HepG2 (cell line): ENCODE measurements around the gene VPS13C. TPM values are rescaled to one million over a fixed set of nuclear protein-coding genes. Genes with fewer than 3 reads are reported as not detected.

Experiments
- AHR ChIP-seq: IDR thresholded peaks from 2 replicates; pipeline ENCODE4 v1.6.1; 2018; ENCODE audit warnings: missing genetic modification reagents, missing compliant biosample characterization
- GABPA ChIP-seq, 2 experiments: IDR thresholded peaks; 2 replicates each; pipeline ENCODE4 v1.6.1; 2011 to 2016; ENCODE audit warnings: low read depth in 2 of 2, low read length in 1 of 2, missing biosample characterization in 1 of 2, missing genetic modification characterization in 1 of 2
- MAF1 ChIP-seq: sonication (generic); formaldehyde crosslinking; IDR thresholded peaks from 2 replicates; pipeline ENCODE4 v1.5.0; 2020; ENCODE audit warnings: missing genetic modification reagents, borderline replicate concordance
- MIXL1 ChIP-seq: IDR thresholded peaks from 2 replicates; pipeline ENCODE4 v1.6.1; 2016
- NPAS2 ChIP-seq: sonication (generic); formaldehyde crosslinking; IDR thresholded peaks from 2 replicates; pipeline ENCODE4 v1.8.0; 2022; ENCODE audit warnings: mild to moderate bottlenecking, missing genetic modification reagents, borderline replicate concordance
- SIX4 ChIP-seq: sonication (generic); formaldehyde crosslinking; IDR thresholded peaks from 2 replicates; pipeline ENCODE4 v1.4.0; 2020; ENCODE audit warnings: missing genetic modification reagents
- XRCC5 ChIP-seq: fragments of 200-400 bp; formaldehyde crosslinking; optimal IDR thresholded peaks from 2 replicates; pipeline ENCODE3; 2017; ENCODE audit warnings: mild to moderate bottlenecking, low read length
- ZBTB3 ChIP-seq: sonication (generic); formaldehyde crosslinking; IDR thresholded peaks from 2 replicates; pipeline ENCODE4 v1.4.0; 2020; ENCODE audit warnings: low read depth, mild to moderate bottlenecking, moderate library complexity, missing genetic modification reagents, borderline replicate concordance
- ZFP36 ChIP-seq: fragments of 150-350 bp; IDR thresholded peaks from 2 replicates; pipeline ENCODE4 v1.6.1; 2018; ENCODE audit warnings: borderline replicate concordance, low read length, low read depth; ENCODE audit not compliant: partially characterized antibody
- ZNF138 ChIP-seq: sonication (generic); formaldehyde crosslinking; IDR thresholded peaks from 2 replicates; pipeline ENCODE4 v1.5.0; 2020; ENCODE audit warnings: mild to moderate bottlenecking, low read depth, missing genetic modification reagents
- ZNF326 ChIP-seq: sonication (generic); formaldehyde crosslinking; IDR thresholded peaks from 2 replicates; pipeline ENCODE4 v1.4.0; 2020; ENCODE audit warnings: missing genetic modification reagents, borderline replicate concordance
- ZNF34 ChIP-seq: sonication (generic); formaldehyde crosslinking; IDR thresholded peaks from 2 replicates; pipeline ENCODE4 v1.4.0; 2020; ENCODE audit warnings: mild to moderate bottlenecking, missing genetic modification reagents, borderline replicate concordance
- ZNF451 ChIP-seq: sonication (generic); formaldehyde crosslinking; IDR thresholded peaks from 2 replicates; pipeline ENCODE4 v1.5.0; 2020; ENCODE audit warnings: mild to moderate bottlenecking, missing genetic modification reagents
- ZNF83 ChIP-seq: sonication (generic); formaldehyde crosslinking; IDR thresholded peaks from 2 replicates; pipeline ENCODE4 v1.4.0; 2020; ENCODE audit warnings: missing genetic modification reagents, mild to moderate bottlenecking, borderline replicate concordance
- ZSCAN29 ChIP-seq: sonication (generic); formaldehyde crosslinking; conservative IDR thresholded peaks from 2 replicates; pipeline ENCODE4 v1.4.0; 2020; ENCODE audit warnings: mild to moderate bottlenecking, missing genetic modification reagents
- polyA plus RNA-seq, 8 experiments: library from polyadenylated mRNA; depleted of rRNA in 3 of 8; stranded (reverse) in 7 of 8; unstranded in 1 of 8; fragments of >200 nt; fragmentation: Illumina TruSeq in 4 of 8; extraction: Trizol in 4 of 8; gene quantifications; 2 replicates each; pipeline versions ENCODE4 v1.2.1 to v1.2.3, GENCODE V29; 2011 to 2016; ENCODE audit warnings: low read depth in 4 of 8, missing spikeins in 1 of 8, mixed read lengths in 1 of 8; ENCODE audit not compliant: insufficient read depth in 1 of 8
- total RNA-seq, 5 experiments: library from RNA; depleted of rRNA; stranded (reverse); fragments of >200 nt; fragmentation: Illumina TruSeq; extraction: Trizol; gene quantifications; 2 replicates each; pipeline ENCODE4 v1.2.3, GENCODE V29; 2016; ENCODE audit warnings: low read depth in 1 of 5
- TF ChIP-seq, protein P1 (sequence below): sonication (generic); formaldehyde crosslinking; IDR thresholded peaks from 2 replicates; pipeline ENCODE4 v1.4.0; 2020; ENCODE audit warnings: missing genetic modification reagents
- TF ChIP-seq, protein P2 (sequence below): sonication (generic); formaldehyde crosslinking; IDR thresholded peaks from 2 replicates; pipeline ENCODE4 v1.4.0; 2020; ENCODE audit warnings: missing genetic modification reagents
- TF ChIP-seq, protein P3 (sequence below): sonication (generic); formaldehyde crosslinking; IDR thresholded peaks from one replicate; pipeline ENCODE4 v1.5.1; 2020; ENCODE audit warnings: mild to moderate bottlenecking, missing genetic modification reagents; ENCODE audit errors: not compliant biosample characterization

Gene VPS13C
- total and polyA plus RNA-seq, 2 of the 13 experiments (the other 11 are each of a cell fraction or from before 2014, with no cell fraction given) = 10.9 to 26.8 TPM

DNA sequence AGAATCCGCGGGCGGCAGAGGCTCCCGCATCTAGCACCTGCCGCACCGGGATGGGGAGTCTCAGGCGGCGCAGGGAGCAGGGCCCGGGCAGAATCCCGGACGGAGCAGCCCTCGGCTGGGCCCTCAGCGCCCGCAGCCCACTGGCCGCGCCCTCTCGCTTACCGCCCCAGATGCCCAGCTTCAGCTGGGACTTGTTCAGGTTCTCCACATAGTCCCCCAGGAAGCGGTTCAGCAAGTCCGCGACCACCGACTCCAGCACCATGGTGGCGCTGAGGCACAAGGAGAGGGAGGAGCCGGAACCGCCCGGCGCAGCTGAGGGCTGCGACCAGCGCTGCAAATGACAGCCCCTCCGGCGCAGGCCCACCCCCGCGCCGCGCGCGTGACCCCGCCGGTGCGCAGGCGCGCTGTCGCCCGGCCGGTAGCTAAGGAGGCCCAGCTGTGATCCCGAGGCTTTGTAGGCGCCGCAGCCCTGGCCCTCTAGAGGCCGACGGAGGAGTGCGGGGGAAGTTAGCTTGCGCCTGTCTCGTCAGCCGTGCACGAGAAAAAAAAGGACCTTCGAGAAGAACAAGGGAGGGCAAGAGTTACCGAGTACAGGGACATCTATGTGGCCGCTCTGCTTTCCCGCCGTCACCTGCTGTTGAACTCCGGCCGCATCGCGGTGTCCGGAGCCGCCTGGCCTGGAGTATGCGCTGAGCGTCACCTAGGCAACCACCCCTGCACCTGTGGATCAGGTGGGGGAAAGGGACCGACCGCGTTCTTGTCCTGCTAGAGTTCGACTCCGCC is at the start of gene VPS13C (continued):
- no peak for TF ChIP-seq ZFP36
- no peak for TF ChIP-seq ZNF138 (CRISPR knock-in tag)
- TF ChIP-seq ZNF34 (CRISPR knock-in tag) = no peak
- 0 out of 2 replicates have a peak, but pooled peaks have one; percentile 52 for TF ChIP-seq MAF1 (CRISPR knock-in tag)
- no peak for TF ChIP-seq ZNF83 (CRISPR knock-in tag)
- no peak for TF ChIP-seq ZNF326
- TF ChIP-seq, protein P1, sequence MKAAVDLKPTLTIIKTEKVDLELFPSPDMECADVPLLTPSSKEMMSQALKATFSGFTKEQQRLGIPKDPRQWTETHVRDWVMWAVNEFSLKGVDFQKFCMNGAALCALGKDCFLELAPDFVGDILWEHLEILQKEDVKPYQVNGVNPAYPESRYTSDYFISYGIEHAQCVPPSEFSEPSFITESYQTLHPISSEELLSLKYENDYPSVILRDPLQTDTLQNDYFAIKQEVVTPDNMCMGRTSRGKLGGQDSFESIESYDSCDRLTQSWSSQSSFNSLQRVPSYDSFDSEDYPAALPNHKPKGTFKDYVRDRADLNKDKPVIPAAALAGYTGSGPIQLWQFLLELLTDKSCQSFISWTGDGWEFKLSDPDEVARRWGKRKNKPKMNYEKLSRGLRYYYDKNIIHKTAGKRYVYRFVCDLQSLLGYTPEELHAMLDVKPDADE (CRISPR knock-in tag) = peak; percentile 40; the same call in 1 of the 2 replicates
- peak; percentile 86; the same call in 1 of the 2 replicates for TF ChIP-seq ZNF451 (CRISPR knock-in tag)
- no peak for TF ChIP-seq NPAS2 (CRISPR knock-in tag)
- no peak for TF ChIP-seq SIX4 (CRISPR knock-in tag)
- TF ChIP-seq MIXL1 (CRISPR knock-in tag) = 0 out of 2 replicates have a peak, but pooled peaks have one; percentile 34
- TF ChIP-seq ZBTB3 (CRISPR knock-in tag) = no peak
- TF ChIP-seq ZSCAN29 = 0 out of 2 replicates have a peak, but pooled peaks have one; percentile 58
- TF ChIP-seq AHR (CRISPR knock-in tag) = 0 out of 2 replicates have a peak, but pooled peaks have one; percentile 2
- TF ChIP-seq GABPA (IDR thresholded peaks at IDR 0.05; ENCODE audit: low read depth, low read length) = no peak
- no peak; the same call in 1 of the 2 replicates for TF ChIP-seq GABPA (CRISPR knock-in tag; IDR thresholded peaks at IDR 0.05; ENCODE audit: low read depth)
- TF ChIP-seq, protein P2, sequence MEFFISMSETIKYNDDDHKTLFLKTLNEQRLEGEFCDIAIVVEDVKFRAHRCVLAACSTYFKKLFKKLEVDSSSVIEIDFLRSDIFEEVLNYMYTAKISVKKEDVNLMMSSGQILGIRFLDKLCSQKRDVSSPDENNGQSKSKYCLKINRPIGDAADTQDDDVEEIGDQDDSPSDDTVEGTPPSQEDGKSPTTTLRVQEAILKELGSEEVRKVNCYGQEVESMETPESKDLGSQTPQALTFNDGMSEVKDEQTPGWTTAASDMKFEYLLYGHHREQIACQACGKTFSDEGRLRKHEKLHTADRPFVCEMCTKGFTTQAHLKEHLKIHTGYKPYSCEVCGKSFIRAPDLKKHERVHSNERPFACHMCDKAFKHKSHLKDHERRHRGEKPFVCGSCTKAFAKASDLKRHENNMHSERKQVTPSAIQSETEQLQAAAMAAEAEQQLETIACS = peak; percentile 73
- TF ChIP-seq, protein P3, sequence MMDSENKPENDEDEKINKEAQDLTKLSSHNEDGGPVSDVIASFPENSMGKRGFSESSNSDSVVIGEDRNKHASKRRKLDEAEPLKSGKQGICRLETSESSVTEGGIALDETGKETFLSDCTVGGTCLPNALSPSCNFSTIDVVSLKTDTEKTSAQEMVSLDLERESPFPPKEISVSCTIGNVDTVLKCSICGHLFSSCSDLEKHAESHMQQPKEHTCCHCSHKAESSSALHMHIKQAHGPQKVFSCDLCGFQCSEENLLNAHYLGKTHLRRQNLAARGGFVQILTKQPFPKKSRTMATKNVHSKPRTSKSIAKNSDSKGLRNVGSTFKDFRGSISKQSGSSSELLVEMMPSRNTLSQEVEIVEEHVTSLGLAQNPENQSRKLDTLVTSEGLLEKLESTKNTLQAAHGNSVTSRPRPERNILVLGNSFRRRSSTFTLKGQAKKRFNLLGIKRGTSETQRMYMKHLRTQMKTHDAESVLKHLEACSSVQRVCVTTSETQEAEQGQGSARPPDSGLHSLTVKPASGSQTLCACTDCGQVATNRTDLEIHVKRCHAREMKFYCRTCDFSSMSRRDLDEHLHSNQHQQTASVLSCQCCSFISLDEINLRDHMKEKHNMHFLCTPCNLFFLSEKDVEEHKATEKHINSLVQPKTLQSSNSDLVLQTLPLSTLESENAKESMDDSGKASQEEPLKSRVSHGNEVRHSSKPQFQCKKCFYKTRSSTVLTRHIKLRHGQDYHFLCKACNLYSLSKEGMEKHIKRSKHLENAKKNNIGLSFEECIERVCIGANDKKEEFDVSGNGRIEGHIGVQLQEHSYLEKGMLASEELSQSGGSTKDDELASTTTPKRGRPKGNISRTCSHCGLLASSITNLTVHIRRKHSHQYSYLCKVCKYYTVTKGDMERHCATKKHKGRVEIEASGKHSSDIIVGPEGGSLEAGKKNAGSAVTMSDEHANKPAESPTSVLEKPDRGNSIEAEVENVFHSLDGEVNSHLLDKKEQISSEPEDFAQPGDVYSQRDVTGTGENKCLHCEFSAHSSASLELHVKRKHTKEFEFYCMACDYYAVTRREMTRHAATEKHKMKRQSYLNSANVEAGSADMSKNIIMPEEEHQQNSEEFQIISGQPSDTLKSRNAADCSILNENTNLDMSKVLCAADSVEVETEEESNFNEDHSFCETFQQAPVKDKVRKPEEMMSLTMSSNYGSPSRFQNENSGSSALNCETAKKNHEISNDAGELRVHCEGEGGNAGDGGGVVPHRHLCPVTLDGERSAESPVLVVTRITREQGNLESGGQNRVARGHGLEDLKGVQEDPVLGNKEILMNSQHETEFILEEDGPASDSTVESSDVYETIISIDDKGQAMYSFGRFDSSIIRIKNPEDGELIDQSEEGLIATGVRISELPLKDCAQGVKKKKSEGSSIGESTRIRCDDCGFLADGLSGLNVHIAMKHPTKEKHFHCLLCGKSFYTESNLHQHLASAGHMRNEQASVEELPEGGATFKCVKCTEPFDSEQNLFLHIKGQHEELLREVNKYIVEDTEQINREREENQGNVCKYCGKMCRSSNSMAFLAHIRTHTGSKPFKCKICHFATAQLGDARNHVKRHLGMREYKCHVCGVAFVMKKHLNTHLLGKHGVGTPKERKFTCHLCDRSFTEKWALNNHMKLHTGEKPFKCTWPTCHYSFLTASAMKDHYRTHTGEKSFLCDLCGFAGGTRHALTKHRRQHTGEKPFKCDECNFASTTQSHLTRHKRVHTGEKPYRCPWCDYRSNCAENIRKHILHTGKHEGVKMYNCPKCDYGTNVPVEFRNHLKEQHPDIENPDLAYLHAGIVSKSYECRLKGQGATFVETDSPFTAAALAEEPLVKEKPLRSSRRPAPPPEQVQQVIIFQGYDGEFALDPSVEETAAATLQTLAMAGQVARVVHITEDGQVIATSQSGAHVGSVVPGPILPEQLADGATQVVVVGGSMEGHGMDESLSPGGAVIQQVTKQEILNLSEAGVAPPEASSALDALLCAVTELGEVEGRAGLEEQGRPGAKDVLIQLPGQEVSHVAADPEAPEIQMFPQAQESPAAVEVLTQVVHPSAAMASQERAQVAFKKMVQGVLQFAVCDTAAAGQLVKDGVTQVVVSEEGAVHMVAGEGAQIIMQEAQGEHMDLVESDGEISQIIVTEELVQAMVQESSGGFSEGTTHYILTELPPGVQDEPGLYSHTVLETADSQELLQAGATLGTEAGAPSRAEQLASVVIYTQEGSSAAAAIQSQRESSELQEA = no peak
- TF ChIP-seq XRCC5 = peak; percentile 94
